T-cell (primary cell): ENCODE data around the gene MIA. TPM values are rescaled to one million over a fixed set of nuclear protein-coding genes. Genes with fewer than 3 reads are reported as not detected.
"Not testable (repeated sequence)": the region's sequence is repeated elsewhere in the genome, so short reads cannot be mapped to it uniquely, and the experiment has no call there.

Experiments
- ATAC-seq, 4 experiments: fragments of 200-7000 bp in 3 of 4; fragments of 150-1000 bp in 1 of 4; cut with Tn5 transposase; replicated peaks in 1 of 4; 1 replicate in 3 of 4; 2 replicates in 1 of 4; pipeline ENCODE4 v1.10.0; 2021; ENCODE audit warnings: moderate library complexity in 3 of 4, mild to moderate bottlenecking in 2 of 4, moderate number of reproducible peaks in 1 of 4
- CTCF ChIA-PET, 2 donors: fragments of 300-600 bp; sonication (Branson Sonifier 250); formaldehyde crosslinking; loops; one replicate each; lab custom pipeline; 2022; ENCODE audit warnings: antibody characterized with exemption in 2 of 2; lab: Charles Lee
- POLR2A ChIA-PET, 2 donors: fragments of 300-600 bp; sonication (Branson Sonifier 250); formaldehyde crosslinking; loops; one replicate each; lab custom pipeline; 2022; ENCODE audit warnings: antibody characterized with exemption in 2 of 2; lab: Charles Lee
- DNase-seq, 35 experiments: peaks; one replicate each; pipeline versions ENCODE4 v3.0.0 to v3.0.0-alpha.2; 2013 to 2023
- H3K27ac ChIP-seq: one replicate; pipeline ENCODE4 v1.5.1; 2013; ENCODE audit warnings: low read length
- H3K27me3 ChIP-seq, 2 experiments: replicated peaks in 1 of 2; 1 replicate in 1 of 2; 2 replicates in 1 of 2; pipeline versions ENCODE4 v1.6.1 to v1.7.0; 2013; ENCODE audit warnings: low read length in 1 of 2, mixed read lengths in 1 of 2; ENCODE audit not compliant: control insufficient read depth in 2 of 2, insufficient read depth in 2 of 2; ENCODE audit errors: extremely low read depth in 1 of 2
- H3K36me3 ChIP-seq, 2 donors: 1 replicate in 1 of 2; 2 replicates in 1 of 2; pipeline versions ENCODE4 v1.6.1 to v1.7.0; 2013; ENCODE audit warnings: low read length in 1 of 2; ENCODE audit not compliant: control insufficient read depth in 2 of 2, insufficient read depth in 1 of 2; ENCODE audit errors: extremely low read depth in 1 of 2
- H3K4me1 ChIP-seq, 2 experiments: 1 replicate in 1 of 2; 2 replicates in 1 of 2; pipeline versions ENCODE4 v1.6.1 to v1.7.0; 2013; ENCODE audit warnings: low read length in 2 of 2, mixed read lengths in 1 of 2; ENCODE audit not compliant: insufficient read depth in 2 of 2, control insufficient read depth in 1 of 2; ENCODE audit errors: extremely low read depth in 1 of 2
- H3K4me3 ChIP-seq, 2 donors: 1 replicate in 1 of 2; 2 replicates in 1 of 2; pipeline versions ENCODE4 v1.5.1 to v1.7.0; 2013; ENCODE audit warnings: mild to moderate bottlenecking in 2 of 2, low read length in 1 of 2, moderate library complexity in 1 of 2; ENCODE audit not compliant: control insufficient read depth in 1 of 2; ENCODE audit errors: extremely low read depth in 1 of 2
- H3K9me3 ChIP-seq: 2 replicates; pipeline ENCODE4 v1.7.0; 2013
- H3K27ac Mint-ChIP-seq, 2 donors: one replicate each; pipeline ENCODE4 v1.8.0; 2020 to 2021; ENCODE audit warnings: mild to moderate bottlenecking in 2 of 2, mixed read lengths in 2 of 2
- H3K27me3 Mint-ChIP-seq, 2 donors: one replicate each; pipeline ENCODE4 v1.8.0; 2021 to 2022; ENCODE audit warnings: mixed read lengths in 2 of 2
- H3K36me3 Mint-ChIP-seq: one replicate; pipeline ENCODE4 v1.8.0; 2021; ENCODE audit warnings: mixed read lengths
- H3K4me1 Mint-ChIP-seq, 3 donors: one replicate each; pipeline ENCODE4 v1.8.0; 2020 to 2022; ENCODE audit warnings: mixed read lengths in 3 of 3, mild to moderate bottlenecking in 1 of 3
- H3K4me3 Mint-ChIP-seq, 3 donors: one replicate each; pipeline ENCODE4 v1.8.0; 2020 to 2022; ENCODE audit warnings: mild to moderate bottlenecking in 3 of 3, mixed read lengths in 3 of 3, moderate library complexity in 3 of 3
- H3K9me3 Mint-ChIP-seq, 3 donors: one replicate each; pipeline ENCODE4 v1.8.0; 2020 to 2022; ENCODE audit warnings: mixed read lengths in 3 of 3
- WGBS: methylation state at CpG from one replicate; pipeline ENCODE4 v1.1.5; 2013; ENCODE audit warnings: missing lambda C conversion rate; ENCODE audit not compliant: insufficient coverage; 5-methylcytosine and 5-hydroxymethylcytosine counted together
- total RNA-seq, 35 experiments: library from RNA in 6 of 35; stranded (reverse) in 6 of 35; fragments of 120-200 nt in 1 of 35; gene quantifications; one replicate each; pipeline versions ENCODE4 v1.2.1 to v1.2.4 and lab custom pipeline; 2013 to 2026

The MIA gene
- total RNA-seq, 5 donors from 2014 or later (not counting 1 experiment from before 2014, with no cell fraction given), result 1.5 to 5.2 (median 4.1) TPM; not detected in 1

GRCh38 chr19:40818480-40819399 lies 43.4 kb downstream of the MIA start:
- H3K36me3 Mint-ChIP-seq, POLR2A ChIA-PET, H3K9me3 ChIP-seq, H3K36me3 ChIP-seq, H3K27me3 ChIP-seq, H3K9me3 Mint-ChIP-seq, H3K27me3 Mint-ChIP-seq: not testable (repeated sequence)
- CTCF ChIA-PET, result interaction anchor here in 1 of 2 donors (0.6 to 2.8 kb wide), 7 partner anchors 12 to 157 kb away, joined by 3 to 11 read pairs (median 5); partner anchors contain the start of genes ACTMAP, EGLN2, RAB4B and SNRPA
- Histone ChIP-seq H3K4me1 (peaks cover 7 to 26% of the 10 kb centered on the region in 2 experiments), H3K4me3 (peak overlapping the region; percentile 29 to 48), H3K27ac (peak overlapping the region; percentile 66)
- Mint-ChIP-seq H3K27ac (peak overlapping the region; percentile 50 to 75), H3K4me1 (peaks cover 25 to 34% (median 33%) of the 10 kb centered on the region in 3 donors), H3K4me3 (peak overlapping the region; percentile 71 to 83 (median 79))
- WGBS, result 27% methylated on average over 17 of the region's 36 CpGs
- peak; percentile 85 to 95 (median 88) for ATAC-seq
- DNase-seq, result peak; percentile 51 to 86 (median 75)

- not testable (repeated sequence) for H3K27me3 Mint-ChIP-seq, H3K36me3 ChIP-seq, H3K9me3 Mint-ChIP-seq, H3K4me3 ChIP-seq, H3K9me3 ChIP-seq, H3K36me3 Mint-ChIP-seq, H3K27me3 ChIP-seq
- peak in 3 of 4 experiments; percentile 19 to 48 (median 36) for ATAC-seq
- WGBS, result no CpG with 5 or more reads among the region's 6 CpGs
- Histone ChIP-seq H3K27ac (peak overlapping the region; percentile 25), H3K4me1 (peaks cover 7 to 31% of the 10 kb centered on the region in 2 experiments)
- Mint-ChIP-seq H3K4me3 (peak overlapping the region in 1 of 3 donors; percentile 13), H3K4me1 (peaks cover 25 to 35% (median 32%) of the 10 kb centered on the region in 3 donors), H3K27ac (peak overlapping the region; percentile 75 to 82)
- ChIA-PET POLR2A (interaction anchor here in 1 of 2 donors (0.6 kb wide), 1 partner anchor 159 kb away, joined by 4 read pairs; no protein-coding TSS in a partner anchor), CTCF (interaction anchor here in 1 of 2 donors (0.6 to 2.8 kb wide), 9 partner anchors 13 to 158 kb away, joined by 3 to 11 read pairs (median 4); partner anchors contain the start of genes ACTMAP, EGLN2, RAB4B and SNRPA)
- peak in 31 of 35 experiments; percentile 34 to 80 (median 64) for DNase-seq
Observed at GRCh38 chr19:40819479-40820234, 44.3 kb downstream of the MIA start.

GRCh38 chr19:40822161-40822560 lies 46.8 kb downstream of the MIA start:
- 95% methylated on average over 22 of the region's 22 CpGs for WGBS
- Histone ChIP-seq H3K27ac (no peak overlapping the region), H3K36me3 (no peaks in the 10 kb centered on the region), H3K4me3 (no peak overlapping the region), H3K27me3 (no peaks in the 10 kb centered on the region), H3K4me1 (peaks cover 10 to 55% of the 10 kb centered on the region in 2 experiments), H3K9me3 (no peaks in the 10 kb centered on the region)
- ChIA-PET CTCF (interaction anchor here in 1 of 2 donors (0.6 kb wide), 1 partner anchor 140 kb away, joined by 4 read pairs; no protein-coding TSS in a partner anchor), POLR2A (no interaction called here)
- DNase-seq (no peak), ATAC-seq (no peak)
- H3K27ac Mint-ChIP-seq, result peak overlapping the region in 1 of 2 donors; percentile 43
- peaks cover 43 to 54% (median 46%) of the 10 kb centered on the region in 3 donors for H3K4me1 Mint-ChIP-seq
- H3K4me3 Mint-ChIP-seq, result no peak overlapping the region
- peaks cover 7% of the 10 kb centered on the region for H3K36me3 Mint-ChIP-seq
- no peaks in the 10 kb centered on the region for H3K9me3 Mint-ChIP-seq
- no peaks in the 10 kb centered on the region for H3K27me3 Mint-ChIP-seq

GRCh38 chr19:40822704-40823553 lies 47.6 kb downstream of the MIA start:
- ATAC-seq, CTCF ChIA-PET, POLR2A ChIA-PET, H3K27me3 Mint-ChIP-seq, H3K4me3 Mint-ChIP-seq, DNase-seq, H3K9me3 Mint-ChIP-seq, H3K36me3 ChIP-seq, H3K9me3 ChIP-seq, H3K4me3 ChIP-seq, H3K27me3 ChIP-seq, H3K27ac ChIP-seq: not testable (repeated sequence)
- peaks cover 11% of the 10 kb centered on the region for H3K36me3 Mint-ChIP-seq
- H3K27ac Mint-ChIP-seq, result peak overlapping the region in 1 of 2 donors; percentile 43
- 100% methylated on average over 4 of the region's 9 CpGs for WGBS
- H3K4me1 Mint-ChIP-seq, result peaks cover 43 to 55% (median 44%) of the 10 kb centered on the region in 3 donors
- H3K4me1 ChIP-seq, result peaks cover 11 to 61% of the 10 kb centered on the region in 2 experiments

- H3K9me3 Mint-ChIP-seq, H3K27ac ChIP-seq, POLR2A ChIA-PET, H3K4me3 ChIP-seq, ATAC-seq, H3K4me3 Mint-ChIP-seq, H3K36me3 ChIP-seq, CTCF ChIA-PET, H3K27me3 ChIP-seq, DNase-seq, H3K9me3 ChIP-seq, H3K27me3 Mint-ChIP-seq: not testable (repeated sequence)
- 55% methylated on average over 4 of the region's 16 CpGs for WGBS
- peaks cover 4 to 42% of the 10 kb centered on the region in 2 experiments for H3K4me1 ChIP-seq
- peaks cover 22% of the 10 kb centered on the region for H3K36me3 Mint-ChIP-seq
- H3K4me1 Mint-ChIP-seq, result peaks cover 25 to 43% (median 29%) of the 10 kb centered on the region in 3 donors
- H3K27ac Mint-ChIP-seq, result peak overlapping the region in 1 of 2 donors; percentile 28
Observed at GRCh38 chr19:40824916-40825315, 49.6 kb downstream of the MIA start.
